A549 (cell line): ENCODE results near the gene ELOVL3. TPM values are rescaled to one million over a fixed set of nuclear protein-coding genes. Genes with fewer than 3 reads are reported as not detected.
"Not testable (repeated sequence)": the region's sequence is repeated elsewhere in the genome, so short reads cannot be mapped to it uniquely, and the experiment has no call there.

Source experiments
- ATAC-seq, 2 experiments: fragments of 200-7000 bp in 1 of 2; fragments of >200 bp in 1 of 2; cut with Nextera tagmentation in 1 of 2; cut with Tn5 transposase in 1 of 2; 3 replicates each; pipeline versions ENCODE4 v1.8.0 to v1.9.1; 2018 to 2020; ENCODE audit warnings: mild to moderate bottlenecking in 1 of 2, moderate library complexity in 1 of 2
- CTCF ChIA-PET: fragments of 300-600 bp; sonication (Branson Sonifier 250); formaldehyde crosslinking; extraction: SDS; loops from one replicate; lab custom pipeline; 2021; ENCODE audit warnings: antibody characterized with exemption, inconsistent platforms; lab: Yijun Ruan, JAX
- POLR2A ChIA-PET: fragments of 350-600 bp; formaldehyde crosslinking; extraction: SDS; loops from one replicate; lab custom pipeline; 2021; ENCODE audit warnings: antibody characterized with exemption, inconsistent platforms; lab: Yijun Ruan, JAX
- DNase-seq, 2 experiments: peaks; one replicate each; pipeline versions ENCODE4 v3.0.0 to v3.0.0-alpha.2; 2011 to 2016; ENCODE audit warnings: low read depth in 1 of 2, low spot score in 1 of 2
- FAIRE-seq: peaks from 2 replicates; lab custom pipeline; 2011; peaks lifted over from hg19 to GRCh38; lab: Jason Lieb, UNC
- H3K27ac ChIP-seq, 2 experiments: fragments of >200 bp; sonication (Bioruptor Twin); formaldehyde crosslinking; 3 replicates each; pipeline ENCODE4 v1.5.1; 2016 to 2017
- H3K4me1 ChIP-seq: fragments of >200 bp; sonication (Bioruptor Twin); formaldehyde crosslinking; 3 replicates; pipeline ENCODE4 v1.6.1; 2016
- H3K4me2 ChIP-seq: fragments of >200 bp; sonication (Bioruptor Twin); formaldehyde crosslinking; 3 replicates; pipeline ENCODE4 v1.6.1; 2016
- H3K4me3 ChIP-seq: fragments of >200 bp; sonication (Bioruptor Twin); formaldehyde crosslinking; 3 replicates; pipeline ENCODE4 v1.5.1; 2016
- H3K9me3 ChIP-seq: fragments of >200 bp; sonication (Bioruptor Twin); formaldehyde crosslinking; 3 replicates; pipeline ENCODE4 v1.6.1; 2016
- BCL3 ChIP-seq: fragments of >200 bp; sonication (Bioruptor Twin); formaldehyde crosslinking; IDR thresholded peaks from 3 replicates; pipeline ENCODE4 v1.6.1; 2016
- BHLHE40 ChIP-seq: IDR thresholded peaks from 2 replicates; pipeline ENCODE4 v1.6.1; 2012; ENCODE audit warnings: low read depth, low read length, inconsistent platforms
- CBX2 ChIP-seq: fragments of 200-600 bp; sonication (generic); IDR thresholded peaks from 2 replicates; pipeline ENCODE4 v1.6.1; 2016; ENCODE audit warnings: low read depth, mild to moderate bottlenecking, borderline replicate concordance
- CBX8 ChIP-seq: fragments of 200-600 bp; sonication (generic); IDR thresholded peaks from 2 replicates; pipeline ENCODE4 v1.6.1; 2016
- CEBPB ChIP-seq, 2 experiments: fragments of >200 bp in 1 of 2; sonication (Bioruptor Twin) in 1 of 2; formaldehyde crosslinking in 1 of 2; IDR thresholded peaks; 2 replicates each; pipeline ENCODE4 v1.6.1; 2012 to 2016
- CHD2 ChIP-seq: fragments of 150-350 bp; IDR thresholded peaks from 2 replicates; pipeline ENCODE4 v1.6.1; 2014; ENCODE audit warnings: low read length; ENCODE audit not compliant: partially characterized antibody
- EHF ChIP-seq: fragments of 250-450 bp; sonication (Bioruptor Pico); IDR thresholded peaks from 2 replicates; pipeline ENCODE4 v1.5.0; 2020; ENCODE audit warnings: mild to moderate bottlenecking
- ELK1 ChIP-seq: fragments of 150-350 bp; IDR thresholded peaks from 2 replicates; pipeline ENCODE4 v1.6.1; 2014; ENCODE audit warnings: low read depth, mild to moderate bottlenecking, low read length
- ESRRA ChIP-seq: fragments of 150-350 bp; IDR thresholded peaks from 2 replicates; pipeline ENCODE4 v1.6.1; 2014; ENCODE audit warnings: mild to moderate bottlenecking, low read length, borderline replicate concordance
- FOSL2 ChIP-seq, 2 experiments: fragments of 450-650 bp in 1 of 2; fragments of >200 bp in 1 of 2; sonication (Bioruptor Twin) in 1 of 2; formaldehyde crosslinking; IDR thresholded peaks; 2 replicates each; pipeline versions ENCODE4 v1.5.0 to v1.6.1; 2016 to 2020; ENCODE audit warnings: mild to moderate bottlenecking in 1 of 2, moderate library complexity in 1 of 2
- HOXA7 ChIP-seq: fragments of 250-450 bp; sonication (Bioruptor Pico); IDR thresholded peaks from 2 replicates; pipeline ENCODE4 v1.5.0; 2020; ENCODE audit warnings: mild to moderate bottlenecking, moderate library complexity
- JUN ChIP-seq, 2 experiments: fragments of >200 bp; sonication (Bioruptor Twin); formaldehyde crosslinking; IDR thresholded peaks; 2 replicates in 1 of 2; 3 replicates in 1 of 2; pipeline ENCODE4 v1.6.1; 2016 to 2017
- NFE2L2 ChIP-seq: fragments of 150-350 bp; conservative IDR thresholded peaks from 2 replicates; pipeline ENCODE4 v1.6.1; 2014; ENCODE audit warnings: low read length
- NPAS2 ChIP-seq: fragments of 250-450 bp; sonication (Bioruptor Pico); IDR thresholded peaks from 2 replicates; pipeline ENCODE4 v1.8.0; 2022; ENCODE audit warnings: mild to moderate bottlenecking, moderate library complexity, borderline replicate concordance
- NR3C1 ChIP-seq: fragments of >200 bp; sonication (Bioruptor Twin); formaldehyde crosslinking; IDR thresholded peaks from 3 replicates; pipeline ENCODE4 v1.6.1; 2017
- POLR2A ChIP-seq: IDR thresholded peaks from 2 replicates; pipeline ENCODE4 v1.6.1; 2012; ENCODE audit warnings: mild to moderate bottlenecking, low read length
- RAD21 ChIP-seq, 2 experiments: fragments of >200 bp in 1 of 2; sonication (Bioruptor Twin) in 1 of 2; formaldehyde crosslinking in 1 of 2; IDR thresholded peaks in 1 of 2; conservative IDR thresholded peaks in 1 of 2; 2 replicates in 1 of 2; 3 replicates in 1 of 2; pipeline ENCODE4 v1.6.1; 2012 to 2018; ENCODE audit warnings: inconsistent platforms in 1 of 2
- REST ChIP-seq: fragments of 200-600 bp; sonication (generic); IDR thresholded peaks from 2 replicates; pipeline ENCODE4 v1.6.1; 2016; ENCODE audit warnings: antibody characterized with exemption, mild to moderate bottlenecking, moderate library complexity
- RFX5 ChIP-seq: fragments of 450-650 bp; IDR thresholded peaks from 2 replicates; pipeline ENCODE4 v1.7.1; 2014; ENCODE audit warnings: antibody characterized with exemption, mild to moderate bottlenecking, moderate library complexity
- ZNF302 ChIP-seq: fragments of 250-450 bp; sonication (Bioruptor Pico); IDR thresholded peaks from 2 replicates; pipeline ENCODE4 v1.9.0; 2021; ENCODE audit warnings: inconsistent platforms, mild to moderate bottlenecking, moderate library complexity
- ZSCAN20 ChIP-seq: fragments of 250-450 bp; sonication (Bioruptor Pico); IDR thresholded peaks from 2 replicates; pipeline ENCODE4 v1.8.0; 2022; ENCODE audit warnings: mild to moderate bottlenecking, moderate library complexity
- WGBS: methylation state at CpG from one replicate; pipeline ENCODE4 v1.1.6; 2017; ENCODE audit errors: missing lambda C conversion rate; 5-methylcytosine and 5-hydroxymethylcytosine counted together
- polyA plus RNA-seq, 4 experiments: library from polyadenylated mRNA; depleted of rRNA in 3 of 4; stranded (reverse); fragments of >200 nt; fragmentation: RNase III in 1 of 4; extraction: RNeasy Plus Mini Kit Qiagen cat#74134 plus additional on column Dnase treatment in 1 of 4; gene quantifications; 2 replicates in 3 of 4; 3 replicates in 1 of 4; pipeline ENCODE4 v1.2.3, GENCODE V29; 2011 to 2017

The ELOVL3 gene
- polyA plus RNA-seq, 2 of the 4 experiments (the other 2 are of a cell fraction) = 0.22 to 0.53 TPM

- TF ChIP-seq REST = no peak
- no peak for TF ChIP-seq ELK1
- TF ChIP-seq POLR2A = no peak
Measured at GRCh38 chr10:102211615-102212299, 14.3 kb upstream of the ELOVL3 start (continued).

GRCh38 chr10:102213599-102213998 lies 12.5 kb upstream of the ELOVL3 start:
- DNase-seq, H3K4me3 ChIP-seq, H3K4me1 ChIP-seq, ATAC-seq, H3K4me2 ChIP-seq, H3K27ac ChIP-seq, FAIRE-seq, H3K9me3 ChIP-seq, POLR2A ChIA-PET: not testable (repeated sequence)
- 63% methylated on average over 4 of the region's 4 CpGs for WGBS
- CTCF ChIA-PET = interaction anchor here (0.6 to 2.2 kb wide), 2 partner anchors 18 to 90 kb away, joined by 3 to 5 read pairs; no protein-coding TSS in a partner anchor

GRCh38 chr10:102219370-102219769 lies 6.7 kb upstream of the ELOVL3 start:
- Histone ChIP-seq H3K4me2 (no peak overlapping the region), H3K4me1 (no peaks in the 10 kb centered on the region), H3K27ac (no peak overlapping the region), H3K4me3 (no peak overlapping the region), H3K9me3 (no peaks in the 10 kb centered on the region)
- POLR2A ChIA-PET = no interaction called here
- DNase-seq = no peak
- 65% methylated on average over 5 of the region's 5 CpGs for WGBS
- TF ChIP-seq CHD2 (no peak), EHF (no peak), CBX8 (no peak), RFX5 (no peak), HOXA7 (CRISPR knock-in tag) (no peak), JUN (IDR thresholded peaks at IDR 0.05) (no peak), ZSCAN20 (CRISPR knock-in tag) (no peak), NPAS2 (no peak), NFE2L2 (no peak), NR3C1 (no peak), ZNF302 (CRISPR knock-in tag) (no peak), CBX2 (no peak), BCL3 (no peak), REST (no peak), RAD21 (conservative IDR thresholded peaks at IDR 0.05 in 1 of 2, IDR thresholded peaks at IDR 0.05 in 1 of 2) (no peak), FOSL2 (IDR thresholded peaks at IDR 0.05) (no peak), FOSL2 (CRISPR knock-in tag; IDR thresholded peaks at IDR 0.05) (no peak), ESRRA (no peak), CEBPB (IDR thresholded peaks at IDR 0.05) (no peak), BHLHE40 (no peak)
- ATAC-seq = no peak
- no peak for FAIRE-seq
- CTCF ChIA-PET = interaction anchor here (0.9 to 24.2 kb wide), 7 partner anchors 11 to 133 kb away, joined by 3 to 886 read pairs (median 3); no protein-coding TSS in a partner anchor
